NCI-H82 treated with DMSO at 0.1 percent for 48 hours (cell line): Measurements from ENCODE around the gene CSNK1A1.
"Not testable (repeated sequence)": the region's sequence is repeated elsewhere in the genome, so short reads cannot be mapped to it uniquely, and the experiment has no call there.

Experiments used
- DNase-seq: peaks from one replicate; lab custom pipeline; 2025; ENCODE audit not compliant: unreplicated experiment; lab: John Stamatoyannopoulos, UW

The CSNK1A1 gene

GRCh38 chr5:149532413-149532812 lies 18.8 kb downstream of the CSNK1A1 start:
- DNase-seq: no peak

- no peak for DNase-seq
Measured at GRCh38 chr5:149529463-149529862, 21.8 kb downstream of the CSNK1A1 start.

GRCh38 chr5:149528281-149529060 lies 22.8 kb downstream of the CSNK1A1 start:
- DNase-seq: no peak

GRCh38 chr5:149526845-149527590 lies 24.2 kb downstream of the CSNK1A1 start:
- no peak for DNase-seq

GRCh38 chr5:149521739-149522685 lies 29.2 kb downstream of the CSNK1A1 start:
- no peak for DNase-seq

- DNase-seq: no peak
Measured at GRCh38 chr5:149519601-149520000, 31.6 kb downstream of the CSNK1A1 start.

- no peak for DNase-seq
Measured at GRCh38 chr5:149518620-149519019, 32.6 kb downstream of the CSNK1A1 start.

GRCh38 chr5:149517461-149518122 lies 33.6 kb downstream of the CSNK1A1 start:
- DNase-seq: no peak

GRCh38 chr5:149514512-149514911 lies 36.7 kb downstream of the CSNK1A1 start:
- no peak for DNase-seq

- not testable (repeated sequence) for DNase-seq
Measured at GRCh38 chr5:149513372-149513947, 37.8 kb downstream of the CSNK1A1 start.

- DNase-seq: no peak
Measured at GRCh38 chr5:149510136-149510535, 41.1 kb downstream of the CSNK1A1 start.

- DNase-seq: no peak
Measured at GRCh38 chr5:149504677-149505076, 46.6 kb downstream of the CSNK1A1 start.

GRCh38 chr5:149503006-149503405 lies 48.2 kb downstream of the CSNK1A1 start:
- no peak for DNase-seq

- DNase-seq: no peak
Measured at GRCh38 chr5:149500922-149501582, 50.2 kb downstream of the CSNK1A1 start.

GRCh38 chr5:149498724-149499336 lies 52.4 kb downstream of the CSNK1A1 start:
- DNase-seq: no peak

GRCh38 chr5:149497357-149497756 lies 53.9 kb downstream of the CSNK1A1 start:
- no peak for DNase-seq

- DNase-seq: no peak
Measured at GRCh38 chr5:149496917-149497316, 54.3 kb downstream of the CSNK1A1 start.

- DNase-seq: no peak
Measured at GRCh38 chr5:149496166-149496565, 55.1 kb downstream of the CSNK1A1 start.

GRCh38 chr5:149495673-149496072 lies 55.6 kb downstream of the CSNK1A1 start:
- DNase-seq: no peak
